Measurements from ENCODE around the gene HADHB.

DNA sequence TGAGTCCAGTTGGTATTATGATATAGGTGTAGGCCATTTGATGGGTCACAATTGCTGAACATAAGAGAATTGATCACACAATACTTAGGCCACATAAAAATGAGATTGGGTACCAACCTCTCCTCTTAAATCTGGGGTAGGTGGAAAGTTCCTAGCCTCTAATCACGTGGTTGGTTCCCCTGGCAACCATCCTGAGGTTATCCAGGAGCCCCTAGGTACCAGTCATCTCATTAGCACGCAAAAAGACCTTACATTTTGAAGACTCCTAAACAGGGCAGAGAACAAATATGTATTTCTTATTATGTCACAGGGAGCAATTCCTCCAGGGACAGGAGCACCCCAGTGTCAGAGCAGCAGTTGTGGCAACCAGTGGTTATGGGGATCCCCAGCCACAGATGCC, 88.6 kb downstream of the HADHB start:
- TF ChIP-seq, protein P1, sequence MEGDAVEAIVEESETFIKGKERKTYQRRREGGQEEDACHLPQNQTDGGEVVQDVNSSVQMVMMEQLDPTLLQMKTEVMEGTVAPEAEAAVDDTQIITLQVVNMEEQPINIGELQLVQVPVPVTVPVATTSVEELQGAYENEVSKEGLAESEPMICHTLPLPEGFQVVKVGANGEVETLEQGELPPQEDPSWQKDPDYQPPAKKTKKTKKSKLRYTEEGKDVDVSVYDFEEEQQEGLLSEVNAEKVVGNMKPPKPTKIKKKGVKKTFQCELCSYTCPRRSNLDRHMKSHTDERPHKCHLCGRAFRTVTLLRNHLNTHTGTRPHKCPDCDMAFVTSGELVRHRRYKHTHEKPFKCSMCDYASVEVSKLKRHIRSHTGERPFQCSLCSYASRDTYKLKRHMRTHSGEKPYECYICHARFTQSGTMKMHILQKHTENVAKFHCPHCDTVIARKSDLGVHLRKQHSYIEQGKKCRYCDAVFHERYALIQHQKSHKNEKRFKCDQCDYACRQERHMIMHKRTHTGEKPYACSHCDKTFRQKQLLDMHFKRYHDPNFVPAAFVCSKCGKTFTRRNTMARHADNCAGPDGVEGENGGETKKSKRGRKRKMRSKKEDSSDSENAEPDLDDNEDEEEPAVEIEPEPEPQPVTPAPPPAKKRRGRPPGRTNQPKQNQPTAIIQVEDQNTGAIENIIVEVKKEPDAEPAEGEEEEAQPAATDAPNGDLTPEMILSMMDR (IDR thresholded peaks at IDR 0.05), result no peak
- TF ChIP-seq POLR2A (IDR thresholded peaks at IDR 0.05) (no peak), EP300 (IDR thresholded peaks at IDR 0.05) (no peak), POLR2AphosphoS5 (IDR thresholded peaks at IDR 0.05) (no peak)
